Tibial nerve (tissue), 4 donors: ENCODE data around the gene BMAL1. TPM values are rescaled to one million over a fixed set of nuclear protein-coding genes. Genes with fewer than 3 reads are reported as not detected.

Experiments used
- DNase-seq, 2 donors: peaks; one replicate each; pipeline ENCODE4 v3.0.0-alpha.2; 2019; ENCODE audit warnings: low spot score in 2 of 2
- H3K27ac ChIP-seq, 4 donors: fragments of 200-600 bp; sonication (generic) in 3 of 4; one replicate each; pipeline ENCODE4 v1.5.1; 2017 to 2019; ENCODE audit warnings: mild to moderate bottlenecking in 1 of 4
- H3K27me3 ChIP-seq, 2 donors: fragments of 200-600 bp; sonication (generic) in 1 of 2; one replicate each; pipeline versions ENCODE4 v1.5.1 to v1.6.0; 2017 to 2019
- H3K36me3 ChIP-seq, 3 donors: fragments of 200-600 bp; sonication (generic); one replicate each; pipeline ENCODE4 v1.5.1; 2018 to 2019
- H3K4me1 ChIP-seq, 4 donors: fragments of 200-600 bp; sonication (generic) in 3 of 4; one replicate each; pipeline ENCODE4 v1.5.1; 2017 to 2019
- H3K4me3 ChIP-seq, 4 donors: fragments of 200-600 bp; sonication (generic) in 3 of 4; one replicate each; pipeline ENCODE4 v1.5.1; 2017 to 2019; ENCODE audit warnings: mild to moderate bottlenecking in 1 of 4, moderate library complexity in 1 of 4
- H3K9me3 ChIP-seq, 4 donors: fragments of 200-600 bp; sonication (generic) in 3 of 4; one replicate each; pipeline ENCODE4 v1.5.1; 2017 to 2019
- EP300 ChIP-seq, 2 donors: sonication (generic); formaldehyde crosslinking; IDR thresholded peaks; one replicate each; pipeline ENCODE4 v1.6.1; 2017; ENCODE audit warnings: antibody characterized with exemption in 2 of 2, mild to moderate bottlenecking in 1 of 2
- POLR2A ChIP-seq, 2 donors: fragments of 450-650 bp; IDR thresholded peaks; one replicate each; pipeline ENCODE4 v1.6.1; 2017; ENCODE audit warnings: antibody characterized with exemption in 2 of 2, mild to moderate bottlenecking in 2 of 2, moderate library complexity in 2 of 2
- WGBS, 2 donors: methylation state at CpG; one replicate each; pipeline ENCODE4 v1.1.5; 2018; 5-methylcytosine and 5-hydroxymethylcytosine counted together
- total RNA-seq, 4 donors: library from RNA; depleted of rRNA; stranded (reverse); fragments of >200 nt; gene quantifications; one replicate each; pipeline ENCODE4 v1.1.0, GENCODE V29; 2016
- TF ChIP-seq, protein P1 (sequence below), 5 experiments: fragments of 200-600 bp in 3 of 5; fragments of 450-650 bp in 2 of 5; sonication (generic) in 3 of 5; IDR thresholded peaks; one replicate each; pipeline ENCODE4 v1.5.1; 2016 to 2019; ENCODE audit warnings: antibody characterized with exemption in 5 of 5, mild to moderate bottlenecking in 3 of 5, moderate library complexity in 2 of 5

Gene BMAL1
- total RNA-seq, 4 donors from 2014 or later, result 34.5 to 61.2 (median 58.0) TPM

DNA sequence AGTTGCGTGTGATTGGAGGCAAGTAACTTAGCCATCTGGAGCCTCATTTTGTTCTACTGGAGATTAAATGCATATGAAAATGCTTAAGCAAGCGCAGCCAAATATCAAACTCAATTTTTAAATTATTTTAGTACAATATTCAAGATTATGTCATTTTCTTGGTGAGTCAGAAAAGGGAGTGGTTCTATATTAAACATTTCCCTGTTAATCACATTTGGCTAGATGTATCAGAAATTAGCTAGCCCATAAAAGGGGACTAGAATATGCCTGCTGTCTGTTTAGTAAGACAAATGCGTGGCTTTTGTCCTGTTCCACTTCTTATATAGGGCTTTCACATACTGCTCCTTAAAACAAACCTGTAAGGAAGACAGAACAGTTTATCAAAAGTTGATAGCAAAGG is 35.0 kb upstream of the BMAL1 start:
- no peak for DNase-seq
- H3K27me3 ChIP-seq, result no peaks in the 10 kb centered on the region
- H3K36me3 ChIP-seq, result no peaks in the 10 kb centered on the region
- no peaks in the 10 kb centered on the region for H3K4me1 ChIP-seq
- no peak for TF ChIP-seq EP300 (IDR thresholded peaks at IDR 0.05)
- TF ChIP-seq, protein P1, sequence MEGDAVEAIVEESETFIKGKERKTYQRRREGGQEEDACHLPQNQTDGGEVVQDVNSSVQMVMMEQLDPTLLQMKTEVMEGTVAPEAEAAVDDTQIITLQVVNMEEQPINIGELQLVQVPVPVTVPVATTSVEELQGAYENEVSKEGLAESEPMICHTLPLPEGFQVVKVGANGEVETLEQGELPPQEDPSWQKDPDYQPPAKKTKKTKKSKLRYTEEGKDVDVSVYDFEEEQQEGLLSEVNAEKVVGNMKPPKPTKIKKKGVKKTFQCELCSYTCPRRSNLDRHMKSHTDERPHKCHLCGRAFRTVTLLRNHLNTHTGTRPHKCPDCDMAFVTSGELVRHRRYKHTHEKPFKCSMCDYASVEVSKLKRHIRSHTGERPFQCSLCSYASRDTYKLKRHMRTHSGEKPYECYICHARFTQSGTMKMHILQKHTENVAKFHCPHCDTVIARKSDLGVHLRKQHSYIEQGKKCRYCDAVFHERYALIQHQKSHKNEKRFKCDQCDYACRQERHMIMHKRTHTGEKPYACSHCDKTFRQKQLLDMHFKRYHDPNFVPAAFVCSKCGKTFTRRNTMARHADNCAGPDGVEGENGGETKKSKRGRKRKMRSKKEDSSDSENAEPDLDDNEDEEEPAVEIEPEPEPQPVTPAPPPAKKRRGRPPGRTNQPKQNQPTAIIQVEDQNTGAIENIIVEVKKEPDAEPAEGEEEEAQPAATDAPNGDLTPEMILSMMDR (IDR thresholded peaks at IDR 0.05), result no peak
- no peak for TF ChIP-seq POLR2A (IDR thresholded peaks at IDR 0.05)
- no peaks in the 10 kb centered on the region for H3K9me3 ChIP-seq
- WGBS, 2 donors, result 91 to 92% methylated on average over 3 of the region's 3 CpGs
- no peak overlapping the region for H3K27ac ChIP-seq
- no peak overlapping the region for H3K4me3 ChIP-seq

DNA sequence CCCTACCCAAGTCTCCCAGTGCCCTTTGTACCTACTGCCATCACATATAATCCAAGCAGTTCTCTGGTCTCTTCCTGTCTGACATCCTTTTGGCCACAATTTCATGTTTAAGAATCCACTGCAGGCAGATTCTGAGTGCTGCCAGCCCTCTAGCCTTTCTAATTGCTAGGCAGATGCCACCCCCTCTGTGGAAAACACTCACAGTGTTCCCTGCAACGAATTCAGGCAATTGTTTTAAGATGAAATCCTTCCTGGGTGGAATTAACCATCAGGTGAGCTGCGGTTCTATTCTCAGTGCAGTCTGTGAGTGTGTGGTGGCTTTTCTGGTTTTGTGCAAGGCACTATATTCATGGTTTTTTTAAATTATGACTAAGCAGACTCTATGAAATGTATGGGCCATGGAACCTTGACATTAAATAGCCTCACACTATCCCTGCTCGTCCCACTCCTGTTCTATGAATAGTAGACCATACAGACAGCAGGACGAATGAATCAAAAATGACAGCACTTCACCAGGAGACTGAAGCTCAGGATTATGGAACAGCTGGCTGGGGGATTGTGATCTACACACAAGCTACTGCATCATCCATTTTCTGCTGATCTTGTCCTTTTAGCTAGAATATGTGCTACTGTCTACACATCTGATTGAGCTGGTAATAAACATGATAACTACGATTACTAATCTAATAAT is 29.8 kb upstream of the BMAL1 start:
- H3K27ac ChIP-seq, result no peak overlapping the region
- no peaks in the 10 kb centered on the region for H3K36me3 ChIP-seq
- WGBS, 2 donors, result 71 to 74% methylated on average over 5 of the region's 5 CpGs
- no peaks in the 10 kb centered on the region for H3K4me1 ChIP-seq
- TF ChIP-seq POLR2A (IDR thresholded peaks at IDR 0.05) (no peak), EP300 (IDR thresholded peaks at IDR 0.05) (no peak)
- TF ChIP-seq, protein P1 (IDR thresholded peaks at IDR 0.05), result no peak
- no peak for DNase-seq
- no peaks in the 10 kb centered on the region for H3K9me3 ChIP-seq
- H3K4me3 ChIP-seq, result no peak overlapping the region
- H3K27me3 ChIP-seq, result no peaks in the 10 kb centered on the region

DNA sequence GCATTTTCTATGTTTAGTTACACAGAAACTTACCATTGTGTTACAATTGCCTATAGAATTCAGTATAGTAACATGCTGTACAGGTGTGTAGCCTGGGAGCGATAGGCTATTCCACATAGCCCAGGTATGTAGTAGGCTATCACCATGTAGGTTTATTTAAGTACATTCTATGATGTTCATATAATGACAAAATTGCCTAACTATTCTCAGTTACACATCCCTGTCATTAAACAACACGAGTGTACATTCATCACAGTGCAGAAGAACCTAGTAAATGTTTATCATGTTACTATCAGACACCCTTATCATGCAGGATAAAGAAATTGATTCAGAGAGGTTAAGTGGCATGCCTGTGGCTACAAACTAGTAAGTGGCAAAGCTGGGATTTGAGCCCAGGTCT is 28.4 kb upstream of the BMAL1 start:
- WGBS, 2 donors, result 97 to 98% methylated on average over 2 of the region's 2 CpGs
- Histone ChIP-seq H3K36me3 (no peaks in the 10 kb centered on the region), H3K4me3 (no peak overlapping the region), H3K4me1 (no peaks in the 10 kb centered on the region), H3K27me3 (no peaks in the 10 kb centered on the region), H3K27ac (no peak overlapping the region), H3K9me3 (no peaks in the 10 kb centered on the region)
- TF ChIP-seq, protein P1 (IDR thresholded peaks at IDR 0.05), result no peak
- TF ChIP-seq EP300 (IDR thresholded peaks at IDR 0.05) (no peak), POLR2A (IDR thresholded peaks at IDR 0.05) (no peak)
- DNase-seq, result no peak

DNA sequence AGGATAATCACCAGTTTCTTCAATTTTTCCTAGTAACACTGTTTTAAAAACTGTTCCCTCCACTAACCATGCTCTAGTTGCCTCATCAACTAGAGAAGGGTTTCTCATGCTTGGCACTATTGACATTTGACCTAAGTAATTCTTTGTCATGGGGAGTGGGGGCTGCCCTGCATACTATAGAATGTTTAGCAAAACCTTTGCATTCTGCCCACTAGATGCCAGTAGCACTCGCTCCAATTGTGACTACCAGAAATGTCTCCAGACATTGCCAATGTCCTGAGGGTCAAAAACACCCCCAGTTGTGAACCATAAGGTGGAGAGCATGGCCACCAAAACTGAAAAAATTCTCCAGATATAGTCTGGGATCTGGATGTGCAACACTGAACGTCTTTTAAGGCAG is 27.6 kb upstream of the BMAL1 start:
- WGBS, 2 donors, result 31 to 33% methylated on average over 2 of the region's 2 CpGs
- Histone ChIP-seq H3K27me3 (no peaks in the 10 kb centered on the region), H3K27ac (no peak overlapping the region), H3K9me3 (no peaks in the 10 kb centered on the region), H3K36me3 (no peaks in the 10 kb centered on the region), H3K4me3 (no peak overlapping the region), H3K4me1 (no peaks in the 10 kb centered on the region)
- DNase-seq, result no peak
- TF ChIP-seq POLR2A (IDR thresholded peaks at IDR 0.05) (no peak), EP300 (IDR thresholded peaks at IDR 0.05) (no peak)
- TF ChIP-seq, protein P1 (IDR thresholded peaks at IDR 0.05), result no peak

DNA sequence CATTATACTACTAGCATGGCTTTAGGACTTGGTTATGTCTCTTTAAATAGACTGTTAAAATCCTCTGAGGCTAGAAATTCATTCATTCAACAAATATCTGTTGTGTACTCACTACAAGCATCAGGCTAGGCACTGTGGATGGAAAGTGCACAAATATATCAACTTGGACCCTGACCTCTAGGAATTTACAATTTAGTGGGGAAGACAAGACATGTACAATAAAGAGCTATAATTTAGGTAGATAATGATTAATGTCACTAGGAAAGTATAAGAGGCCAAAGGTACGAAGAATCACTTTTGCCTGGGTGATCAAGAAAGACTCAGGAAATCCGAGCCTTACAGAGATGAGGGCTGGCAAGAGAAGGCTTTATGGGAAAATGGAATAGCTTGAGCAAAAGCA is 25.6 kb upstream of the BMAL1 start:
- Histone ChIP-seq H3K27me3 (no peaks in the 10 kb centered on the region), H3K36me3 (no peaks in the 10 kb centered on the region), H3K4me1 (no peaks in the 10 kb centered on the region), H3K9me3 (no peaks in the 10 kb centered on the region), H3K27ac (no peak overlapping the region), H3K4me3 (no peak overlapping the region)
- TF ChIP-seq, protein P1 (IDR thresholded peaks at IDR 0.05), result no peak
- TF ChIP-seq POLR2A (IDR thresholded peaks at IDR 0.05) (no peak), EP300 (IDR thresholded peaks at IDR 0.05) (no peak)
- WGBS, 2 donors, result 95 to 99% methylated on average over 2 of the region's 2 CpGs
- no peak for DNase-seq
